ENCODE results near the gene C15orf40. TPM values are rescaled to one million over a fixed set of nuclear protein-coding genes. Genes with fewer than 3 reads are reported as not detected.

Gene C15orf40
- total and polyA plus RNA-seq, 2 of the 13 experiments (the other 11 are each of a cell fraction or from before 2014, with no cell fraction given), result 24.0 to 26.3 TPM

- TF ChIP-seq ZNF275 (CRISPR knock-in tag; IDR thresholded peaks at IDR 0.05; ENCODE audit: borderline replicate concordance) (no peak; the same call in 1 of the 2 replicates), ZBED4 (CRISPR knock-in tag; IDR thresholded peaks at IDR 0.05; ENCODE audit: borderline replicate concordance) (peak; percentile 62), ZNF589 (CRISPR knock-in tag; conservative IDR thresholded peaks at IDR 0.05) (peak; percentile 87), ZFP1 (CRISPR knock-in tag; IDR thresholded peaks at IDR 0.05) (no peak), ZNF598 (CRISPR knock-in tag; IDR thresholded peaks at IDR 0.05; ENCODE audit: borderline replicate concordance) (0 out of 2 replicates have a peak, but pooled peaks have one; percentile 34), ZBTB46 (CRISPR knock-in tag; IDR thresholded peaks at IDR 0.05; ENCODE audit: borderline replicate concordance) (no peak), PTBP1 (IDR thresholded peaks at IDR 0.05; ENCODE audit: low read depth, low read length, poor library complexity, severe bottlenecking) (no peak), ZBTB7A (CRISPR knock-in tag; IDR thresholded peaks at IDR 0.05) (no peak), TCF7 (IDR thresholded peaks at IDR 0.05; ENCODE audit: low read depth) (no peak), MLX (CRISPR knock-in tag; IDR thresholded peaks at IDR 0.05) (no peak), ATF7 (IDR thresholded peaks at IDR 0.05) (no peak), ATF7 (CRISPR knock-in tag; IDR thresholded peaks at IDR 0.05) (no peak), ZNF883 (CRISPR knock-in tag; IDR thresholded peaks at IDR 0.05; ENCODE audit: not compliant biosample characterization) (peak; percentile 89), MED13 (CRISPR knock-in tag; IDR thresholded peaks at IDR 0.05) (peak; percentile 86), ZNF678 (CRISPR knock-in tag; IDR thresholded peaks at IDR 0.05) (0 out of 2 replicates have a peak, but pooled peaks have one; percentile 45), SP2 (CRISPR knock-in tag; IDR thresholded peaks at IDR 0.05) (no peak), KLF12 (CRISPR knock-in tag; IDR thresholded peaks at IDR 0.05; ENCODE audit: borderline replicate concordance) (0 out of 2 replicates have a peak, but pooled peaks have one; percentile 31), BRD4 (CRISPR knock-in tag; IDR thresholded peaks at IDR 0.05) (peak; percentile 92), ZFP36L2 (CRISPR knock-in tag; IDR thresholded peaks at IDR 0.05) (no peak), IKZF5 (CRISPR knock-in tag; IDR thresholded peaks at IDR 0.05) (0 out of 2 replicates have a peak, but pooled peaks have one; percentile 40), ATF7-NPFF (CRISPR knock-in tag; IDR thresholded peaks at IDR 0.05; ENCODE audit: low read depth) (0 out of 2 replicates have a peak, but pooled peaks have one; percentile 59)
Observed at GRCh38 chr15:83011271-83012075, at the start of gene C15orf40 (continued).

All from HepG2 (cell line).